ENCODE results near the gene CACNA2D1. TPM values are rescaled to one million over a fixed set of nuclear protein-coding genes. Genes with fewer than 3 reads are reported as not detected.

The CACNA2D1 gene
- total RNA-seq, 1 donor from 2014 or later: not detected

DNA sequence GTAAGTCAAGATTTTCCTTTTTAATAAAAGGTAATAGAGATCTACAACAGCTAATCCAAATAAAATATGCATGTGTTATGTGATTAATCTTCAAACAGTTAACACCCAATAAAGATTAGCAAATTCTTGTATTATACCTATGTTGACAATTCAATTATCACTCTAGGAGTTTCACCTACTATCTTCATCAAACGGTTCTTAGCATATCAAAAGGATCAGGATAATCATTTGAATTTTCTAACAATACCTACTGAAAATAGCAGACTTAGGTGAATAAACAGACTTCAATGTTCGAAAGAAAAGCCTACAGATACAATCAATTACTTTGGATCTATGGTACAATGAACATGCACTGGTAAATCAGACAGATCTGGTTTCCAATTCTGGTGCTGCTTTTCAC, 268.3 kb downstream of the CACNA2D1 start:
- no peak overlapping the region for H3K27ac Mint-ChIP-seq
- H3K4me1 Mint-ChIP-seq: no peaks in the 10 kb centered on the region
- no peaks in the 10 kb centered on the region for H3K36me3 Mint-ChIP-seq (ENCODE audit: low read depth)
- intact Hi-C loops (cut with micrococcal nuclease): no loop called here
- no peak overlapping the region for H3K4me3 Mint-ChIP-seq
- no peaks in the 10 kb centered on the region for H3K9me3 Mint-ChIP-seq
- DNase-seq: no peak
- H3K27me3 Mint-ChIP-seq: no peaks in the 10 kb centered on the region

DNA sequence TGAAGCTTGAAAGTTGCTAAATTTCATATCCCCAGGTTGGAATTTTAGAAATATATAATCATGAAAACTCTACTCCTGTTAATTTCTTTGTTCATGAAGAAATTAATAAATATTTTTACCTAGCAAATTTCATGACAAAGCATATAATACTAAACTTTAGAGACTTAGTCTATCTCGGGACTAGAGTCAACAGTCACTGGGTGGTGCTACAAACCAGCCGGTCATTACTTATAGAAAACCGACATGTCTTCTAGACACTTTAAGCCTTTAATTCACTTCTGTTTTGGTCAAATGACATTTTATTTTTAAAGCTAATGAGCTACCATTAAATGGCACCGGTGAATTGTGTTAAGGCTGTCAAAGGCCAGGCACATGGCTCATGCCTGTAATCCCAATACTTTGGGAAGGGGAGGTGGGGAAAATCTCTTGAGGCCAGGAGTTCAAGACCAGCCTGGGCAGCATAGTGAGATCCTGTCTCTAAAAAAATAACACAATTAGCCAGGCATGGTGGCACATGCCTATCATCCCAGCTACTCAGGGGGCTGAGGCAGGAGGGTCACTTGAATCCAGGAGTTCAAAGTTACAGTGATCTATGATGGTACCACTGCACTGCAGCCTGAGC, 270.1 kb downstream of the CACNA2D1 start:
- no peak for DNase-seq
- H3K9me3 Mint-ChIP-seq: no peaks in the 10 kb centered on the region
- H3K27ac Mint-ChIP-seq: no peak overlapping the region
- H3K4me3 Mint-ChIP-seq: no peak overlapping the region
- intact Hi-C loops (cut with micrococcal nuclease): no loop called here
- H3K36me3 Mint-ChIP-seq (ENCODE audit: low read depth): no peaks in the 10 kb centered on the region
- H3K4me1 Mint-ChIP-seq: no peaks in the 10 kb centered on the region
- H3K27me3 Mint-ChIP-seq: no peaks in the 10 kb centered on the region

DNA sequence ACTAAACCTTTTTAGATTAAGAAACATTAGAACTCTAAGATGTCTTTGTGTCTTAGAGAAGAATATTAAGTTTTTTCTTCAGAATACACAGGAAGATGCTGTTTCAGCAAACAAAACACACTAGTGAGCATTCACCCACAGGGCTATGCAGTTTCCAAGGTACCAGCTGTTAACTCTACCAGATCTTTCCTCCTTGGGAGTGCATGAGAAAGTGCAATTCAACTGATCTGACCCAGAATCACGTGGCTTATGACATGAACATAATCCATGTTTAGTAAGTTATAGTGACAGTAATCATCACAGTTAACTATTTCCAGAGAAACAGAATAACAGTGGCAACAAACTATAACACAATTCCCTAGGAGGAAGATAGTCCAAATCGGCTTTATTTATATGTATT, 270.7 kb downstream of the CACNA2D1 start:
- H3K4me1 Mint-ChIP-seq: no peaks in the 10 kb centered on the region
- H3K9me3 Mint-ChIP-seq: no peaks in the 10 kb centered on the region
- no peak overlapping the region for H3K27ac Mint-ChIP-seq
- no peak for DNase-seq
- intact Hi-C loops (cut with micrococcal nuclease): no loop called here
- H3K4me3 Mint-ChIP-seq: no peak overlapping the region
- no peaks in the 10 kb centered on the region for H3K36me3 Mint-ChIP-seq (ENCODE audit: low read depth)
- no peaks in the 10 kb centered on the region for H3K27me3 Mint-ChIP-seq

DNA sequence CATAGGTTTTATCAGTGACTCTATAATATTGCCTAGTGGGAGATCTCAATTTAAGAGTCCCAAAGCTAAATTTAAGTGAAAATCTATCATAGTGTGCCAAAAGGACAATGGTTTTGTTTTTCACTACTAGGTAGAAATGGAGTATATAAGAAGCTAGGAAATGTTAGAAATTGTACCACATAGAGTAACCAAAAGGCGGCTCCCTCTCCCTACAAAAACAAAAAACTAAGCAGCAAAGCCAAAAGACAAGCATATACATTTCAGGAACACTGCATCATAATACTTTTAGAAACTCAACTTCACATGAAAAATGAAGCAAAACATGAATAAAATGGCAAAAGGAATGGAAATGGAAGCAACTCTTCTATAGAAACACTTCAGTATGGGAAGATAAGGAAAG, 271.6 kb downstream of the CACNA2D1 start:
- Mint-ChIP-seq H3K9me3 (no peaks in the 10 kb centered on the region), H3K36me3 (ENCODE audit: low read depth) (no peaks in the 10 kb centered on the region), H3K4me1 (no peaks in the 10 kb centered on the region), H3K27ac (no peak overlapping the region), H3K27me3 (no peaks in the 10 kb centered on the region), H3K4me3 (no peak overlapping the region)
- DNase-seq: no peak
- intact Hi-C loops (cut with micrococcal nuclease): no loop called here

DNA sequence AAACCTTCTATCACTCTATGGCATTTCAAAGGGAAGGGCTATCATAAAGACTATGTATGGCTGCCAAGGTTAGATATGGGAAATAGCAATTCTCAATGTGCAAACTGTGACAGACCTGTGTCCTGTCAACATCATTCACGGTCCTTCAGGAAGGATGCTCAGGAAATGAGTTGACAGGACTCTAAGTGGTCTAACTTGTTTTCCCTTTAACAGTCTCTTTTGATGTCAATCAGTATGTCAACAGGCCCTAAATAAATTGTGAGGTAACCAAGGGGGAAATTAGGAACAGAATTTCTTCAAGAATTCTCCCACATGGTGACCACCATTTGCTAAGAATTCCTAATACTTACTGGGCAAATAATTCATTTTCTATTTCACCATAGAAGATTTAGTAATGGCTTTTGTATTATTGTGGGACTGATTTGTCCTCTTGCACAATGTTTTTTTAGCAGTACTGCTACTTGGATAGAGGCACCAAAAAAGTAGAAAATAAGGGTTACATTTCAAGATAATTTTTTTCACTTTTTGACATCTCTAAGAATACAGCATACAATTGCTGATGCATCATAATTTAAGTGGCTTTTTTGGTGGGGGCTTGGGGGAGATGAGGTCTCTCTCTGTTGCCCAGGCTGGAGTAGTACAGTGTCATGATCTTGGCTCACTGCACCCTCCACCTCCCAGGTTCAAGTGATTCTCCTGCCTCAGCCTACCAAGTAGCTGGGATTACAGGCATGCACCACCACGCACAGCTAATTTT, 275.8 kb downstream of the CACNA2D1 start:
- Mint-ChIP-seq H3K36me3 (ENCODE audit: low read depth) (no peaks in the 10 kb centered on the region), H3K4me3 (no peak overlapping the region), H3K27me3 (no peaks in the 10 kb centered on the region), H3K9me3 (no peaks in the 10 kb centered on the region), H3K27ac (no peak overlapping the region), H3K4me1 (no peaks in the 10 kb centered on the region)
- no peak for DNase-seq
- intact Hi-C loops (cut with micrococcal nuclease): no loop called here

DNA sequence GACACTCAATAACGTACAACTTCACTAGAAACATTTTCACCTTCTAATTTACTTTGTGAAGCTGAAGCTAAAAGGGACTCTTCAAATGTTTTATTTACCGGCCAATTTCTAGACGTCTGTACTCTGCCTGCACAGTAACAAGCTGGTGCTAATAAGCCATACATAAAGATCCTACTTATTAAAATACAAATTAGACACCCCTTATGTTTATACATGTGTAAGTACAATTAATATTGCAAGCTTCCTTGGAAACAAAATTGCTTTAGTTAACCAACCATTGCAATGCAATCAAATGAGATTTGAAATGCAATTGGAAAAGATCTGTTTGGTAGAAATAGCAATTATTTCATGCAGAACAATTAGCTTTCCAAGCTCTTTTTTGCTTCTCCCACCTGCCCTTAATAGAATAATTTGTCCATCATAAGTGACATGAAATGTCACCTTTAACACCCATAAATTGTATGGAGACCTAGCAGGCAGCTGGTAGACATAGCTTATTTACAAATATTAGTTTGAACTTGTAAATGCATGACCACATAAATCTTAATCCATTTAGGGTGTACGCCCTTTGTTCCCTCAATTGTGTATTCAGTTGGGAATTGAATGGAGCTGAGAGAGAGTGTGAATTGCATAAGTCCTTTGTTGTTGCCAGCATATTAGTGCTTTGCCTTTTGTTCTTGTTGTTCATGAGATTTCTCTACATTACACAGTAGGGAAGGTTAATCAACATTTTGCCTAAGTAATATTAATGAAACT, 277.1 kb downstream of the CACNA2D1 start:
- H3K27ac Mint-ChIP-seq: no peak overlapping the region
- H3K36me3 Mint-ChIP-seq (ENCODE audit: low read depth): no peaks in the 10 kb centered on the region
- H3K27me3 Mint-ChIP-seq: no peaks in the 10 kb centered on the region
- H3K4me3 Mint-ChIP-seq: no peak overlapping the region
- no peaks in the 10 kb centered on the region for H3K9me3 Mint-ChIP-seq
- H3K4me1 Mint-ChIP-seq: no peaks in the 10 kb centered on the region
- intact Hi-C loops (cut with micrococcal nuclease): no loop called here
- no peak for DNase-seq

DNA sequence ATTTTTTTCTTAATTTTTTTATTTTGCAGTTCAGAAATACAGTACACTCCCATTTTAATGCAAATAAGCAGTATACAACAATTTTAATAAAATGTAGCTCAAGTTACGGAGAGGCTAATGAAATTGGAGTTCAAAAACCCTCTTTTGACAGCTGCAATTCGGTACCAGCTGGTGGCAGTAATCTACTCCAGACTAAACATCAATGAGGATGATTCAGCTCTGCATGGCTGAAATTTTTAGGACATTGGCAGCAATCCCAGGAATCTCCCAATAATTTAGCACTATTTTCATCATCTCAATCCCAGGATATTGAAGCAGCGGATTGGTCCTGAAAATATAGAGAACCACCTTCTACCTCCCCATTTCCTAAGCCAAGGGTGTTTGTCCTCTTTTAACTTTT, 278.8 kb downstream of the CACNA2D1 start:
- H3K27ac Mint-ChIP-seq: no peak overlapping the region

DNA sequence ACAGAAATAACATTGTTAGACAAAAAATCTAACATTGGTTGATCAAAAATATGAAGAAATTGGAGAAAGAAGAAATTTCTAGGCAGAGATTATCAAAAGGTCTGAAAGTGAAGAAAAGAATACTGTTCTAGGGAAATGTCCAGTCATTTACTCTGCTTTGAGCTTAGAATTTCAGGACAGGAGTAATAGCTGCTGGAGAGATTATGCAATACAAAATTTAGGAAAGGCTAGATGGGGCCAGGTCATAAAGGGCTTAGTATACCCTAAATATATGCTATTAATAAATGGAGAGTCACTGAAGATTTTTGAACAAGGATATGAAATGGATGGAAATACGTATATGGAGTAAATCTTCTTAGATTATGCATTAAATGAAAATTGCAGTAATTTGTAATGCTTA, 279.2 kb downstream of the CACNA2D1 start:
- no peaks in the 10 kb centered on the region for H3K36me3 Mint-ChIP-seq (ENCODE audit: low read depth)
- no peak overlapping the region for H3K4me3 Mint-ChIP-seq
- no peaks in the 10 kb centered on the region for H3K9me3 Mint-ChIP-seq
- H3K4me1 Mint-ChIP-seq: no peaks in the 10 kb centered on the region
- intact Hi-C loops (cut with micrococcal nuclease): no loop called here
- H3K27me3 Mint-ChIP-seq: no peaks in the 10 kb centered on the region
- no peak for DNase-seq
- H3K27ac Mint-ChIP-seq: no peak overlapping the region

More for the DNA sequence above, 278.8 kb downstream of the CACNA2D1 start:
- no peaks in the 10 kb centered on the region for H3K27me3 Mint-ChIP-seq
- intact Hi-C loops (cut with micrococcal nuclease): no loop called here
- no peaks in the 10 kb centered on the region for H3K36me3 Mint-ChIP-seq (ENCODE audit: low read depth)
- DNase-seq: no peak
- H3K4me3 Mint-ChIP-seq: no peak overlapping the region
- H3K4me1 Mint-ChIP-seq: no peaks in the 10 kb centered on the region
- H3K9me3 Mint-ChIP-seq: no peaks in the 10 kb centered on the region

DNA sequence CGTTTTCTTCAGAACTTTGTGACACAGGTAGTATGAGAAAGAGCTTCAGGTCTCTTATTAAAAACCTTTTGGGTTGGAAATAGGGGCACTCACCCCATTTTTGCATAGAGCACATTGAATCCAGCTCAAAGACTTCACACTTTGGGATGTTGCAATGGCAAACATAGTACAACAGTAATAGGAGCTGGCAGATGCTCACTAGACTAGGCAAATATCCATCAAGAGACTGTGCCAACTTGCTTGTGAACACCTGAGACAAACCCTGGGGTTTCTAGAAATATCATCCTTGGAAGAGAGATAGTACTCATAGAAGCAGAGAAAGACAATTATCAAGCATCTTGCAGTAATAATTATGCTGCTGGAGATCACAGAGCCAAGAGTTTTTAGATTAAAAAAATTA, 280.0 kb downstream of the CACNA2D1 start:
- DNase-seq: no peak
- no peaks in the 10 kb centered on the region for H3K4me1 Mint-ChIP-seq

DNA sequence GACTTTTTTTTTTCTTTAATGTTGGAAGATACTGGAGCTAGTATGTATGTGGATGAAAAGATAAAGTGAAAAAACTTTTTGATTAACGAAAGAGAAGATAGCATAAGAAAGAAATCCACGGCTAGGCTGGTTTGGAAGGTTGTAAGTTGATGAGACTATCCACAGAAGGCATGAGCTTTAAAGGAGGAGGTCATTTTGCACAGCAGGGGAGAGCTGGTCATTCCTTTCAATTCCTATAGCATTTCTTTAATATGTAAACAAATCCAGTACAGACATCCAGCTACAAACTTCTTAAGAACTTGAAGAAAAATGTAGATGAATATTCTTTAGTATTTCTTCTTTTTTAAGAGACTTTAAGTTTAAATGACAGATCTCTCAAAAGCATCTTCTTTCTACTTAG, 281.3 kb downstream of the CACNA2D1 start:
- Mint-ChIP-seq H3K27ac (no peak overlapping the region), H3K4me3 (no peak overlapping the region), H3K4me1 (no peaks in the 10 kb centered on the region), H3K27me3 (no peaks in the 10 kb centered on the region), H3K36me3 (ENCODE audit: low read depth) (no peaks in the 10 kb centered on the region), H3K9me3 (no peaks in the 10 kb centered on the region)
- DNase-seq: no peak
- intact Hi-C loops (cut with micrococcal nuclease): no loop called here

More for the DNA sequence above, 280.0 kb downstream of the CACNA2D1 start:
- H3K36me3 Mint-ChIP-seq (ENCODE audit: low read depth): no peaks in the 10 kb centered on the region
- intact Hi-C loops (cut with micrococcal nuclease): no loop called here
- H3K9me3 Mint-ChIP-seq: no peaks in the 10 kb centered on the region
- no peaks in the 10 kb centered on the region for H3K27me3 Mint-ChIP-seq
- no peak overlapping the region for H3K4me3 Mint-ChIP-seq
- no peak overlapping the region for H3K27ac Mint-ChIP-seq

DNA sequence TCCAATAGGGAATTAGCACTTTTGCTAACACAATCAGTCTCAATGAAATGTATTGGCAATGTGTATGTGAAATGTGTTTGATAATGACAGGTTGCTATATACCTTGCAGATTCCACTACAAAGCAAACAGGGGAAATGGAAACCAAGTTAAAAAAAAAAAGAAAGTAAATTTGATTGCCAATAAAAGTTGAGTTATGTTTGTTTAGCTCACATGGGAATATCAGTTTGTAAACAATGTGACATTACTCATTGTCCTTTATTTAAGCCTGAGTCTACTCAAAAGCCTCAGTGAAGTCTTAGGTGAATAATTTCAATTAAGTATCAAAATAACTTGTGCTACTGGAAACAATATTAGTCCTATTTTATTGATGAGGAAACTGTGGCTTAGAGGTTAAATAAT, 285.2 kb downstream of the CACNA2D1 start:
- H3K4me3 Mint-ChIP-seq: no peak overlapping the region
- no peaks in the 10 kb centered on the region for H3K4me1 Mint-ChIP-seq
- intact Hi-C loops (cut with micrococcal nuclease): no loop called here
- H3K36me3 Mint-ChIP-seq (ENCODE audit: low read depth): no peaks in the 10 kb centered on the region
- no peaks in the 10 kb centered on the region for H3K27me3 Mint-ChIP-seq
- DNase-seq: no peak
- H3K9me3 Mint-ChIP-seq: no peaks in the 10 kb centered on the region
- no peak overlapping the region for H3K27ac Mint-ChIP-seq

DNA sequence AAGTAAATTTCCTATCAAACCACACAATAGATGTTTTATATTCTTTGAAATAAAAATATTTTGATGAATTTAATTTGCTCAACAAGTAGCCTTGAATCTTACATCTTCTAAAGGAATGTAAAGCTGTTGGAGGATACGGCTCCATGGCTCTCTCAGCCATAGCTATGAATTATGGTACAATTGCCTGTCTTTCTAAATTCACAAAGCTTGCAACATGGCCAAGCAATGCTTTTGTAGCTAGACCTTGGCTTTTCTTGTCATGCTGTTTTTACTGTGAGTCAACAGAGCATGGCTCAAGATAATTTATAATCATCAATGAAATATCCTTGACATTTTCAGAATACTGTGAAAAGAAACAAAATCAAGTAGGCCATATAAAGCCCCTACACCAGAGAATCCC, 286.7 kb downstream of the CACNA2D1 start:
- H3K27ac Mint-ChIP-seq: no peak overlapping the region
- H3K36me3 Mint-ChIP-seq (ENCODE audit: low read depth): no peaks in the 10 kb centered on the region
- H3K4me3 Mint-ChIP-seq: no peak overlapping the region
- H3K4me1 Mint-ChIP-seq: no peaks in the 10 kb centered on the region
- H3K9me3 Mint-ChIP-seq: no peaks in the 10 kb centered on the region
- intact Hi-C loops (cut with micrococcal nuclease): no loop called here
- no peaks in the 10 kb centered on the region for H3K27me3 Mint-ChIP-seq
- DNase-seq: no peak

DNA sequence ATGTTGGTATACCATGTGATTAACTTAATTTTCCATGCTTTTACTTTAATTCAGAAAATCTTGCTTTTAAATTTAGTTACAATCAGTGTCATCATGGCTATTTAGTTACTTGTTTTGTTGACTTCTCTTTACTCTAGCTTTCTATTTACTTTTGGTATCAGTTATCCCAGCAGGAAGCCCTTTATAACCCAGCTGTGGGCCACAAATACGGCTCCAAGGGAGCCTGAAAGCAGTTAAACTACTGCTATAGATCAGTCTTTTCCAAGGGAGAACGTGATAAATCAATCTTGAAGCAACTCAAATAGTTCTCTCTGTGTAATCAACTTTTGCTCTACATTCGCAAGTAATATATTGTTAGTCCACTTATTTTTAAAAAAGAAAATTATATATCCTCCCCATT, 287.4 kb downstream of the CACNA2D1 start:
- Mint-ChIP-seq H3K4me1 (no peaks in the 10 kb centered on the region), H3K36me3 (ENCODE audit: low read depth) (no peaks in the 10 kb centered on the region), H3K4me3 (no peak overlapping the region), H3K9me3 (no peaks in the 10 kb centered on the region), H3K27me3 (no peaks in the 10 kb centered on the region), H3K27ac (no peak overlapping the region)
- intact Hi-C loops (cut with micrococcal nuclease): no loop called here
- DNase-seq: no peak

DNA sequence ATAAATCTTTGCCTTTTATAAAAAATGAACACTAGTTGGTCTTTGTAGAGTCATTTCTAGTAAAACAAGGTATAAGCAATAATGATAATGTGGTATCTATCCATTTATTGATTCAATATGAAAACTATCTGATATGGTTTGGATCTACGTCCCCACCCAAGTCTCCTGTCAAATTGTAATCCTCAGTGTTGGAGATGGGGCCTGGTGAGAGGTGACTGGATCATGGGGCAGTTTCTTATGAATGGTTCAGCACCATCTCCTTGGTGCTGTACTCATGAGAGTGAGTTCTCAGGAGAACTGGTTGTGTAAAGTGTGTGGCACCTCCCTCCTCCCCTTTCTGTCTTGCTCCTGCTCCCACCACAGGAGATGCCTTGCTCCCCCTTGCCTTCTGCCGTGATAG, 288.8 kb downstream of the CACNA2D1 start:
- Mint-ChIP-seq H3K27me3 (no peaks in the 10 kb centered on the region), H3K4me1 (no peaks in the 10 kb centered on the region)

More for the DNA sequence above, 288.8 kb downstream of the CACNA2D1 start:
- H3K27ac Mint-ChIP-seq: no peak overlapping the region
- intact Hi-C loops (cut with micrococcal nuclease): no loop called here
- DNase-seq: no peak
- no peaks in the 10 kb centered on the region for H3K36me3 Mint-ChIP-seq (ENCODE audit: low read depth)
- H3K4me3 Mint-ChIP-seq: no peak overlapping the region
- H3K9me3 Mint-ChIP-seq: no peaks in the 10 kb centered on the region
